Pancreas (tissue), 10 donors: ENCODE results near the gene METTL24. TPM values are rescaled to one million over a fixed set of nuclear protein-coding genes. Genes with fewer than 3 reads are reported as not detected.

ENCODE experiments used
- ATAC-seq, 4 donors: fragments of 200-7000 bp; cut with Tn5 transposase; one replicate each; pipeline versions ENCODE4 v1.8.0 to v1.9.1; 2020; ENCODE audit warnings: mild to moderate bottlenecking in 4 of 4, moderate library complexity in 4 of 4
- DNase-seq, 6 donors: peaks; one replicate each; pipeline ENCODE4 v3.0.0-alpha.2; 2020
- FAIRE-seq: peaks from 2 replicates; lab custom pipeline; 2012; peaks lifted over from hg19 to GRCh38; lab: Jason Lieb, UNC
- H3K27ac ChIP-seq, 4 donors: fragments of 200-600 bp; sonication (generic); 1 replicate in 3 of 4; 2 replicates in 1 of 4; pipeline versions ENCODE4 v1.5.0 to v1.8.0; 2020
- H3K27me3 ChIP-seq, 4 donors: fragments of 200-600 bp; one replicate each; pipeline ENCODE4 v1.8.0; 2021
- H3K36me3 ChIP-seq, 3 donors: fragments of 200-600 bp; sonication (generic) in 1 of 3; one replicate each; pipeline versions ENCODE4 v1.5.0 to v1.8.0; 2020 to 2021
- H3K4me1 ChIP-seq, 3 donors: fragments of 200-600 bp; one replicate each; pipeline ENCODE4 v1.8.0; 2021
- H3K4me3 ChIP-seq, 4 donors: fragments of 200-600 bp; sonication (generic) in 2 of 4; one replicate each; pipeline versions ENCODE4 v1.5.0 to v1.8.0; 2020 to 2021
- H3K9me3 ChIP-seq, 4 donors: fragments of 200-600 bp; one replicate each; pipeline ENCODE4 v1.8.0; 2021
- CTCF ChIP-seq, 4 donors: fragments of 200-600 bp; sonication (generic) in 3 of 4; IDR thresholded peaks; one replicate each; pipeline versions ENCODE4 v1.5.0 to v1.8.0; 2021; ENCODE audit warnings: antibody characterized with exemption in 4 of 4
- WGBS, 2 donors: extraction: QIAGEN DNeasy Blood & Tissue Kit; methylation state at CpG; one replicate each; pipeline ENCODE4 v1.1.7; 2013; 5-methylcytosine and 5-hydroxymethylcytosine counted together
- intact Hi-C, 3 donors: fragments of 100-400 bp; cut with DNase I; formaldehyde crosslinking; loops; one replicate each; pipeline versions ENCODE4 v1.11.1 to v1.14.2; 2022
- polyA plus RNA-seq, 2 donors: library from polyadenylated mRNA; stranded (reverse); fragments of 200-250 nt; gene quantifications; one replicate each; pipeline ENCODE4 v1.2.3, GENCODE V29; 2013
- total RNA-seq, 6 donors: library from RNA; stranded (reverse); fragmentation: NEBNext Ultra II Directional in 4 of 6; extraction: Animal tissue kit (Norgen Biotek cat#: 25700) in 4 of 6; gene quantifications; one replicate each; pipeline versions ENCODE4 v1.2.1 to v1.2.4, GENCODE V29; 2021 to 2023
- donor health status: healthy with polysubstance abuse.
- donor health status: DM: no; HTN: no; CAD: no; lungs with moderate emphysema.
- donor health status: DM: no; HTN: no; CAD: no.
- donor health status: control.
- donor health status: control.
- donor health status: Bipolar disorder and iron deficiency.
- donor health status: DM: yes; HTN: yes; CAD: no.
- donor health status: DM: no; HTN: no; CAD: no.
- donor health status: DM: no; HTN: no; CAD: no.
- donor health status: DM: yes; HTN: yes; CAD: no.

METTL24 gene
- total and polyA plus RNA-seq, 8 donors: 0.34 to 4.4 (median 1.4) TPM

GRCh38 chr6:110329714-110330436 is 28.3 kb downstream of the METTL24 start:
- WGBS, 2 donors: 25 to 33% methylated on average over 19 of the region's 19 CpGs

GRCh38 chr6:110329348-110329713 is 28.8 kb downstream of the METTL24 start:
- Histone ChIP-seq H3K9me3 (no peaks in the 10 kb centered on the region), H3K4me1 (peaks cover 5 to 16% (median 15%) of the 10 kb centered on the region in 3 donors), H3K27me3 (no peaks in the 10 kb centered on the region), H3K36me3 (no peaks in the 10 kb centered on the region), H3K4me3 (peak overlapping the region in 2 of 4 donors; percentile 18 to 38), H3K27ac (peak overlapping the region in 3 of 4 donors; percentile 63 to 74 (median 71))
- no peak for DNase-seq
- intact Hi-C loops: no loop called here
- 12 to 13% methylated on average over 7 of the region's 7 CpGs for WGBS, 2 donors
- no peak for TF ChIP-seq CTCF (IDR thresholded peaks at IDR 0.05)
- peak; percentile 29 to 56 (median 36) for ATAC-seq
- no peak for FAIRE-seq

More at GRCh38 chr6:110329714-110330436, 28.3 kb downstream of the METTL24 start:
- intact Hi-C loops: no loop called here
- Histone ChIP-seq H3K27ac (peak overlapping the region; percentile 31 to 74 (median 67)), H3K4me1 (peaks cover 5 to 11% (median 11%) of the 10 kb centered on the region in 3 donors), H3K4me3 (peak overlapping the region in 2 of 4 donors; percentile 18 to 38), H3K9me3 (no peaks in the 10 kb centered on the region), H3K36me3 (no peaks in the 10 kb centered on the region), H3K27me3 (no peaks in the 10 kb centered on the region)
- no peak for TF ChIP-seq CTCF (IDR thresholded peaks at IDR 0.05)
- DNase-seq (peak in 4 of 6 donors; percentile 8 to 62 (median 28)), ATAC-seq (peak; percentile 49 to 75 (median 64)), FAIRE-seq (no peak)

- WGBS, 2 donors: 69 to 75% methylated on average over 2 of the region's 2 CpGs
- no peaks in the 10 kb centered on the region for H3K36me3 ChIP-seq
- H3K4me1 ChIP-seq: peaks cover 5 to 18% (median 15%) of the 10 kb centered on the region in 3 donors
- H3K27ac ChIP-seq: peak overlapping the region in 2 of 4 donors; percentile 2 to 31
- no peaks in the 10 kb centered on the region for H3K9me3 ChIP-seq
- no peak for TF ChIP-seq CTCF (IDR thresholded peaks at IDR 0.05)
- DNase-seq: no peak
- no peak overlapping the region for H3K4me3 ChIP-seq
- intact Hi-C loops: no loop called here
- no peaks in the 10 kb centered on the region for H3K27me3 ChIP-seq
- FAIRE-seq: no peak
- no peak for ATAC-seq
Measured at GRCh38 chr6:110328259-110328658, 29.9 kb downstream of the METTL24 start.

GRCh38 chr6:110327391-110327790 is 30.8 kb downstream of the METTL24 start:
- DNase-seq (no peak), ATAC-seq (no peak)
- peaks cover 5 to 18% (median 15%) of the 10 kb centered on the region in 3 donors for H3K4me1 ChIP-seq

More at GRCh38 chr6:110327391-110327790, 30.8 kb downstream of the METTL24 start:
- intact Hi-C loops: no loop called here
- no peaks in the 10 kb centered on the region for H3K27me3 ChIP-seq
- no peaks in the 10 kb centered on the region for H3K36me3 ChIP-seq
- H3K9me3 ChIP-seq: no peaks in the 10 kb centered on the region
- H3K27ac ChIP-seq: peak overlapping the region in 2 of 4 donors; percentile 2 to 31
- FAIRE-seq: no peak
- 67 to 74% methylated on average over 3 of the region's 3 CpGs for WGBS, 2 donors
- H3K4me3 ChIP-seq: no peak overlapping the region
- TF ChIP-seq CTCF (IDR thresholded peaks at IDR 0.05): no peak
